Measurements from ENCODE around the gene FOLR2.

DNA sequence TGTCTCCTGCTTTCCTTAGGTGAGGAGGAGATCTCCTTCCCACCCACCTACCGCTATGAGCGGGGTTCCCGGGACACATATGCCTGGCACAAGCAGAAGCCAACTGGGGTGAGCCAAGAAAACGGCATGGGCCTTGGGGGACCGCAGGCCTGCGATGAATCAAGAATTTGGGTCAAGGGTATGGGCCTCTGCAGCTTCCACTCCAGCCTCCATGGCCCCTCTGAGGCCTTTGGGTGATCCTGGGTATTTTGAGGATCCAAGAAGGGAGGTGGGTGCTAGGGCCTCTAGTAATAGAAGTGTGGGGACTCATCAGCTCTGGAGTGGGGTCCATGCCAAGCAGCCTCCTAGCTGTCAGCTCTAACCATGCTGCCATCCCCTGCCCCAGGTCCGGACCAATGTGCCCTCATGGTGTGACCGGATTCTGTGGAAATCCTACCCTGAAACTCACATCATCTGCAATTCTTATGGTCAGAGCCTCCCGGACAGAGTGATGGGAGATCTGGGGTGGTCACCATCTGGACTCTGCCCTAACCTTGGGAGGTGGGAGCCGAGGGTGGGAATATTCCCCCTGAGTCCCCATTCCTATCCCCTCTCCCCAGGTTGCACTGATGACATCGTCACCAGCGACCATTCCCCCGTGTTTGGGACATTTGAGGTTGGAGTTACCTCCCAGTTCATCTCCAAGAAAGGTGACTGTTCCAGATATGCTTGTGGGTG lies 16.6 kb downstream of the FOLR2 start:
- TF ChIP-seq TCF12 (IDR thresholded peaks at IDR 0.05; ENCODE audit: low read depth) (no peak), TEAD4 (IDR thresholded peaks at IDR 0.05) (no peak), EP300 (IDR thresholded peaks at IDR 0.05; ENCODE audit: borderline replicate concordance) (no peak), YY1 (IDR thresholded peaks at IDR 0.05; ENCODE audit: low read depth) (no peak), RAD21 (IDR thresholded peaks at IDR 0.05; ENCODE audit: low read depth) (no peak), ZBTB7A (IDR thresholded peaks at IDR 0.05; ENCODE audit: low read depth) (no peak), CEBPB (IDR thresholded peaks at IDR 0.05) (no peak), CREB1 (IDR thresholded peaks at IDR 0.05; ENCODE audit: low read depth) (no peak), EGR1 (IDR thresholded peaks at IDR 0.05) (no peak), TAF1 (IDR thresholded peaks at IDR 0.05; ENCODE audit: low read depth) (no peak)
- TF ChIP-seq, protein P1, sequence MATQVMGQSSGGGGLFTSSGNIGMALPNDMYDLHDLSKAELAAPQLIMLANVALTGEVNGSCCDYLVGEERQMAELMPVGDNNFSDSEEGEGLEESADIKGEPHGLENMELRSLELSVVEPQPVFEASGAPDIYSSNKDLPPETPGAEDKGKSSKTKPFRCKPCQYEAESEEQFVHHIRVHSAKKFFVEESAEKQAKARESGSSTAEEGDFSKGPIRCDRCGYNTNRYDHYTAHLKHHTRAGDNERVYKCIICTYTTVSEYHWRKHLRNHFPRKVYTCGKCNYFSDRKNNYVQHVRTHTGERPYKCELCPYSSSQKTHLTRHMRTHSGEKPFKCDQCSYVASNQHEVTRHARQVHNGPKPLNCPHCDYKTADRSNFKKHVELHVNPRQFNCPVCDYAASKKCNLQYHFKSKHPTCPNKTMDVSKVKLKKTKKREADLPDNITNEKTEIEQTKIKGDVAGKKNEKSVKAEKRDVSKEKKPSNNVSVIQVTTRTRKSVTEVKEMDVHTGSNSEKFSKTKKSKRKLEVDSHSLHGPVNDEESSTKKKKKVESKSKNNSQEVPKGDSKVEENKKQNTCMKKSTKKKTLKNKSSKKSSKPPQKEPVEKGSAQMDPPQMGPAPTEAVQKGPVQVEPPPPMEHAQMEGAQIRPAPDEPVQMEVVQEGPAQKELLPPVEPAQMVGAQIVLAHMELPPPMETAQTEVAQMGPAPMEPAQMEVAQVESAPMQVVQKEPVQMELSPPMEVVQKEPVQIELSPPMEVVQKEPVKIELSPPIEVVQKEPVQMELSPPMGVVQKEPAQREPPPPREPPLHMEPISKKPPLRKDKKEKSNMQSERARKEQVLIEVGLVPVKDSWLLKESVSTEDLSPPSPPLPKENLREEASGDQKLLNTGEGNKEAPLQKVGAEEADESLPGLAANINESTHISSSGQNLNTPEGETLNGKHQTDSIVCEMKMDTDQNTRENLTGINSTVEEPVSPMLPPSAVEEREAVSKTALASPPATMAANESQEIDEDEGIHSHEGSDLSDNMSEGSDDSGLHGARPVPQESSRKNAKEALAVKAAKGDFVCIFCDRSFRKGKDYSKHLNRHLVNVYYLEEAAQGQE (IDR thresholded peaks at IDR 0.05; ENCODE audit: low read depth) = no peak
- TF ChIP-seq, protein P2, sequence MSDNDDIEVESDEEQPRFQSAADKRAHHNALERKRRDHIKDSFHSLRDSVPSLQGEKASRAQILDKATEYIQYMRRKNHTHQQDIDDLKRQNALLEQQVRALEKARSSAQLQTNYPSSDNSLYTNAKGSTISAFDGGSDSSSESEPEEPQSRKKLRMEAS (IDR thresholded peaks at IDR 0.05) = no peak

Data from Ishikawa (cell line).